Thyroid gland (tissue), 4 donors: Measurements from ENCODE around the gene B9D1. TPM values are rescaled to one million over a fixed set of nuclear protein-coding genes. Genes with fewer than 3 reads are reported as not detected.

Experiments used
- DNase-seq, 2 donors: peaks; one replicate each; pipeline ENCODE4 v3.0.0-alpha.2; 2019
- H3K27ac ChIP-seq, 3 donors: fragments of 200-600 bp; sonication (generic); 1 replicate in 2 of 3; 2 replicates in 1 of 3; pipeline ENCODE4 v1.5.1; 2016 to 2019; ENCODE audit warnings: mild to moderate bottlenecking in 1 of 3, moderate library complexity in 1 of 3
- H3K27me3 ChIP-seq: fragments of 200-600 bp; sonication (generic); one replicate; pipeline ENCODE4 v1.5.1; 2019
- H3K36me3 ChIP-seq, 2 donors: fragments of 200-600 bp; sonication (generic); one replicate each; pipeline ENCODE4 v1.5.1; 2016 to 2019
- H3K4me1 ChIP-seq, 2 donors: fragments of 200-600 bp; sonication (generic); one replicate each; pipeline ENCODE4 v1.5.1; 2017 to 2019
- H3K4me3 ChIP-seq, 3 donors: fragments of 200-600 bp; sonication (generic); replicated peaks in 1 of 3; 1 replicate in 2 of 3; 2 replicates in 1 of 3; pipeline ENCODE4 v1.5.1; 2016; ENCODE audit warnings: mild to moderate bottlenecking in 1 of 3
- H3K9me3 ChIP-seq: fragments of 200-600 bp; sonication (generic); one replicate; pipeline ENCODE4 v1.5.1; 2017
- POLR2A ChIP-seq, 2 donors: fragments of 450-650 bp; IDR thresholded peaks; one replicate each; pipeline ENCODE4 v1.6.1; 2017; ENCODE audit warnings: antibody characterized with exemption in 2 of 2, mild to moderate bottlenecking in 2 of 2, moderate library complexity in 1 of 2
- WGBS, 2 donors: methylation state at CpG; one replicate each; pipeline ENCODE4 v1.1.5; 2017; 5-methylcytosine and 5-hydroxymethylcytosine counted together
- intact Hi-C: fragments of 100-400 bp; cut with DNase I; formaldehyde crosslinking; loops from one replicate; pipeline ENCODE4 v1.15.1; 2023
- total RNA-seq, 4 donors: library from RNA; depleted of rRNA; stranded (reverse); fragments of >200 nt; gene quantifications; one replicate each; pipeline ENCODE4 v1.2.3, GENCODE V29; 2016
- TF ChIP-seq, protein P1 (sequence below), 6 experiments: fragments of 200-600 bp in 3 of 6; fragments of 450-650 bp in 3 of 6; sonication (generic) in 3 of 6; IDR thresholded peaks; one replicate each; pipeline ENCODE4 v1.5.1; 2016 to 2019; ENCODE audit warnings: antibody characterized with exemption in 6 of 6, mild to moderate bottlenecking in 2 of 6, inconsistent platforms in 1 of 6, moderate library complexity in 1 of 6

Gene B9D1
- total RNA-seq, 4 donors from 2014 or later, result 45.0 to 104 (median 90.3) TPM

DNA sequence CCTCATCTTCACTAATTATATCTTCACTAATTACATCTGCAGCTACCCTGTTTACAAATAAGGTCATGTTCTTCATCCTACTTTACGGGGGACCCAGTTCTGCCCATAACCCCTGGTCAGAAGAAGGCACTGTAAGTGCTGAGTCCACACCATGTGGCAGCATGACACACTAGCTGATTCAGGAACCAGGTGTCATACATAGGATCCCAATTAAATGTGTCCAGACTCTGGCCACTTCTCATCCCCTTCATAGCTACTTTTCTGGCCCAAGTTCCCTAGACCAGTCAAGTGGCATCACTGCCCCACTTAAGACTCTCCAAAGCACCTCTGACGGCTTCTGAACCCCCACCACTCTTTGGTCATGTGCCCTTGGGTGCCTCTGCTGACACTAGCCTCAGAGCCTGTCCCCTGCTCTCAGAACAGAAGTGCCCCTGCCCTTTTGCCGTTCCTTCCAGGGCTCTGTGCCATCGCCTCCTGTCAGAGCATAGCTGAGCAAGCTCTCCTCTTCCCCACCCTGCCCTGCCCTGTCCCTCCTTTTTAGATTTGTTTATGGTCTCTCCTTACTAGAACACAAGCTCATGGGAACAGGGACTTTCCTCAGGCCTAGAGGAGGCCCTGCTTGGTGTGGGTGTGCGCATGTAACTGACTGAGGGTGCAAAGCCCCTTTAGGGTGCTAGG, 61.1 kb downstream of the B9D1 start:
- no peak overlapping the region for H3K4me3 ChIP-seq
- WGBS, 2 donors, result 57 to 59% methylated on average over 5 of the region's 5 CpGs
- no peaks in the 10 kb centered on the region for H3K27me3 ChIP-seq
- no peaks in the 10 kb centered on the region for H3K36me3 ChIP-seq
- peaks cover 36 to 70% of the 10 kb centered on the region in 2 donors for H3K4me1 ChIP-seq
- H3K9me3 ChIP-seq, result no peaks in the 10 kb centered on the region
- peak overlapping the region; percentile 58 to 86 (median 76) for H3K27ac ChIP-seq
- DNase-seq, result peak; percentile 91 to 92
- intact Hi-C loops, result no loop called here
- no peak for TF ChIP-seq POLR2A (IDR thresholded peaks at IDR 0.05)
- TF ChIP-seq, protein P1, sequence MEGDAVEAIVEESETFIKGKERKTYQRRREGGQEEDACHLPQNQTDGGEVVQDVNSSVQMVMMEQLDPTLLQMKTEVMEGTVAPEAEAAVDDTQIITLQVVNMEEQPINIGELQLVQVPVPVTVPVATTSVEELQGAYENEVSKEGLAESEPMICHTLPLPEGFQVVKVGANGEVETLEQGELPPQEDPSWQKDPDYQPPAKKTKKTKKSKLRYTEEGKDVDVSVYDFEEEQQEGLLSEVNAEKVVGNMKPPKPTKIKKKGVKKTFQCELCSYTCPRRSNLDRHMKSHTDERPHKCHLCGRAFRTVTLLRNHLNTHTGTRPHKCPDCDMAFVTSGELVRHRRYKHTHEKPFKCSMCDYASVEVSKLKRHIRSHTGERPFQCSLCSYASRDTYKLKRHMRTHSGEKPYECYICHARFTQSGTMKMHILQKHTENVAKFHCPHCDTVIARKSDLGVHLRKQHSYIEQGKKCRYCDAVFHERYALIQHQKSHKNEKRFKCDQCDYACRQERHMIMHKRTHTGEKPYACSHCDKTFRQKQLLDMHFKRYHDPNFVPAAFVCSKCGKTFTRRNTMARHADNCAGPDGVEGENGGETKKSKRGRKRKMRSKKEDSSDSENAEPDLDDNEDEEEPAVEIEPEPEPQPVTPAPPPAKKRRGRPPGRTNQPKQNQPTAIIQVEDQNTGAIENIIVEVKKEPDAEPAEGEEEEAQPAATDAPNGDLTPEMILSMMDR (IDR thresholded peaks at IDR 0.05), result no peak

DNA sequence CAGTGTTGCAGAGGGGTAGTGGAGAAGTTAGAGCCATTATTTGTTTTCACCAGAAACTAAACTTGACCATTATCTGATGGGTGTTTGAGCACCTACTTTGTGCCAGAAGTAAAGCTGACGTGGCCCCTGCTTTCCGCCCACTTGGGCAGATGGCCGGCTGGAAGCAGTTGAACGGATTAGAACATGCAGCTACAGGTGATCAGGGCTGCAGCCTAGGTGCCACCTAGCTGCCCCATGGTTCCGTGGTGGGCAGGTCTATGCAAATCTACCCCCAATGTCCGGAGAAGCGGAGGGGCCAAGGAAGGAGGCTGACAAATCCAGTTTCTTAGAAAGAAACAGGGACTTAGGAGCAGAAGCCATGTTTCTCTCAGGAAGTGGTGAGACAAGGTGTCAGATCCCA, 62.7 kb downstream of the B9D1 start:
- no peaks in the 10 kb centered on the region for H3K9me3 ChIP-seq
- H3K27me3 ChIP-seq, result no peaks in the 10 kb centered on the region
- intact Hi-C loops, result no loop called here
- WGBS, 2 donors, result 89% methylated on average over 7 of the region's 7 CpGs
- TF ChIP-seq POLR2A (IDR thresholded peaks at IDR 0.05), result no peak
- TF ChIP-seq, protein P1 (IDR thresholded peaks at IDR 0.05), result no peak
- no peak overlapping the region for H3K4me3 ChIP-seq
- no peak for DNase-seq
- peaks cover 33 to 66% of the 10 kb centered on the region in 2 donors for H3K4me1 ChIP-seq
- H3K36me3 ChIP-seq, result no peaks in the 10 kb centered on the region
- peak overlapping the region in 1 of 3 donors; percentile 69 for H3K27ac ChIP-seq

DNA sequence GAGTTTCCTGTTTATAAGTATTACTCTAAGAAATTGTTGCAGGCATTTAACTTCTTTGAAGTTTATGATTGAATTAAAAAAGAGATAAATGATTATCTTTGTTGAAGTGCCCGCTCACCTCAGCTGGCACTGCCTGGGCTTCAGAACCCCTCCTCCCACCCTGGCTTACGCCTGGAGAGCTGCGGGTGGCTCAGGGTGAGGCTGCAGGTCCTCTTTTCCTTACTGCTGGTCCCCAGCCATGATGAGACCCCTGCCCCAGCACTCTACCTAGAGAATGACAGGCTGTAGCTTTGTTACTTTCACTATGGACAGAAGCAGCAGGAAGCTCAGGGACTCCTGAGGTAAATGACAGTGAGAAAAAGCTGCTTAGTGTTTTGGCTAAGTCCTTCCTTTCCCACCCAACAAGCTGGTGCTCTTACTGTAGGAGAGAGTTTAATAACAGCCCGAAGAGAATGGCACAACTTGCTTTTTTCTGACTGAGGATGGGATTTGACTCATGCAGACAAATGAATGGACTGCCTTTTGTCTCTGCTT, 63.2 kb downstream of the B9D1 start:
- Histone ChIP-seq H3K4me1 (peaks cover 33 to 62% of the 10 kb centered on the region in 2 donors), H3K9me3 (no peaks in the 10 kb centered on the region)

DNA sequence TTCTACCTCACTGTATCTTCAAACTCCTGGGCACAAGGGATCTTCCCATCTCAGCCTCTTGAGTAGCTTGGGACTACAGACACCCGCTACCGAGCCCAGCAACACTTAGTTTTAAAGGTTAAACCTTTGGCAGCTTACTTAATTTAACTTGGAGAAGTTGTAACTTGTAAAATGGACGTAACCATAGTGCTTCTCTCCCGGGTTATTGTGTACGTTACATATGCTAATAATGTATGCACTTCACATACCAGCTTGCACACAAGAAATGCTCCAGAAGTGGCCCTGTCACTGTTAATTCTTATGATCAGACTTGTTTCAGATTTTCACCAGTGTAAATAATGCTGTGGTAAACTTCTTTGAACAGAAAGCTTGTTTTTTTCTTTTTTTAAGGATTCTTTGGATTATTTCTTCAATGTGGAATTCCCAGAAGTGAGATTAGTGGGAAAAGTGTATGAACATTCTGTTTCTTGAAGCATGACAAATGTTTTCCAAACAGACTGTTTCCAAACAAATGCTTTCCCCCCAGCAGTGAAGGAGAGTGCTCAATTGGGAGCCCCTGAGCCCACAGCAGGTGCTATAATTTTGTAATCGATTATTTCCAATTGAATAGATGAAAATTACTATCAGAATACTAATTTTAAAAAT, 63.8 kb downstream of the B9D1 start:
- H3K9me3 ChIP-seq, result no peaks in the 10 kb centered on the region
- peak overlapping the region in 2 of 3 donors; percentile 3 to 69 for H3K27ac ChIP-seq
- TF ChIP-seq POLR2A (IDR thresholded peaks at IDR 0.05), result no peak
- TF ChIP-seq, protein P1 (IDR thresholded peaks at IDR 0.05), result no peak
- peaks cover 33 to 58% of the 10 kb centered on the region in 2 donors for H3K4me1 ChIP-seq
- no peak for DNase-seq
- H3K4me3 ChIP-seq, result no peak overlapping the region
- H3K36me3 ChIP-seq, result no peaks in the 10 kb centered on the region
- no peaks in the 10 kb centered on the region for H3K27me3 ChIP-seq
- 64 to 69% methylated on average over 6 of the region's 6 CpGs for WGBS, 2 donors
- intact Hi-C loops, result no loop called here

More for the DNA sequence above, 63.2 kb downstream of the B9D1 start:
- H3K27ac ChIP-seq, result peak overlapping the region in 1 of 3 donors; percentile 69
- no peak overlapping the region for H3K4me3 ChIP-seq
- DNase-seq, result no peak
- 65 to 68% methylated on average over 4 of the region's 4 CpGs for WGBS, 2 donors
- H3K27me3 ChIP-seq, result no peaks in the 10 kb centered on the region
- intact Hi-C loops, result no loop called here
- no peaks in the 10 kb centered on the region for H3K36me3 ChIP-seq
- TF ChIP-seq, protein P1 (IDR thresholded peaks at IDR 0.05), result no peak
- TF ChIP-seq POLR2A (IDR thresholded peaks at IDR 0.05), result no peak
